ENCODE data around the gene SHISA3.
"Not testable (repeated sequence)": the region's sequence is repeated elsewhere in the genome, so short reads cannot be mapped to it uniquely, and the experiment has no call there.

SHISA3 gene

DNA sequence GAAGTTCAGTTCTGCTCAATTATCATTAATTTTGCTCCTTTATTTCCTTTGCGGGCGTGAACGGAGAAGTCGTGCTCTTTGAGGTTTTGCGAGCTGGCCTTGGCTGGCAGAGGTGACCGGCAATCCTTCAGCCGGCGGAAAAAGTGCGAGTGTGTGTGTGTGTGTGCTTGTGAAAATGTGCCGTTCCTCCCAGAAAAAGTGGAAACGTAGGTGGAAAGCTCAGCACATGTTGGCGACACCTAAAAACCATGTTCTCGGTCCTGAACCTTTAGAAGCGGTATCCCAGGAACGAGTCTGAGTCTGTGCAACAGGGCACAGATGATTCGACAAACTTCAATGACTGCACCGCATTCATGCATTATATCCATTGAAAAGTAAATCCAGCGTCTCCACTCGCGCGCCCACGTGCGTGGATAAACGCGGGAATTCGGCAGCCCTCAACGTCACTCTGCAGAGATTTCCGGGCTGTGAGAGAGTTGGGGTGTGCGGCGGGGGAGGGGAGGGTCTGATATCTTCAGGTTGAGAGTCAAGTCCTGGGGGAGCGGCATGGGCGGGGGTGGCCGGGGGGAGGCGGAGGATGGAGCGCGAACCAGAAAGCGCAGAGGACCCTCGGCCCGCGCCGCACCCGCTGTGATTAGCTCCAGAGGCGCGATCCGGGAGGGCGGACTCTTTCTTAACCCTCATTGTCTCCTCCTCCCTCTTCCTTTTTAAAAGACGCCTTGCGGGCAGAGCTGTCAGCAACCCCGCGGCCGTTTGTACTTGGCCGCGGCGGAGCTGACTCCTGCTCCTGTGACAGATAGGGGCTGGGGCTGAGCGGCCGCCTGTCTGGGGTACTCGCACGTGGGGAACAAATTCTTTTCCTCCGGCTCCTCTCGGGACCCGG, at the start of gene SHISA3:
Gene SHISA3, plus strand, starts transcription at position 737 of the 883 bp plus-strand sequence. CDS start 569 bp downstream, outside the sequence.
- DNase-seq = peak; percentile 51

GRCh38 chr4:42348247-42348646, 49.0 kb upstream of the SHISA3 start:
- DNase-seq = no peak

DNA sequence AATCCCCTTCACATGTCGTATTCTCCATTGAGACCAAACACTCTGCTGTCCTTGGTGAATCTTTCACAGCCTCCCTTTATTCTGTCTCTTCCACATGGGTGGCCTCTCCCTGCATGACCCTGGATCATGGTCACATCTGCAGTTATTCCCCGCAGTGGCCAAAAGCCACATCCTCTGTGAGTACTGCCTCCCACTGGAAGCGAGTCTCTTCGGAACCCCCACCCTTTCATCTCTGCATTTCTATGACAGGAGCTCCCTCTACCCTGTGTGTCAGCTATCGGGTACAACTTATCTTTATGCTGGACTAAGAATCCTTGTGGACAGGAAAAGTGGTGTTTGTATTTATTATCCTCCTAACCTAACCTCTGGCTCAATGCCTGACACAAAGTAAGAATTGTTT, 48.6 kb upstream of the SHISA3 start:
- no peak for DNase-seq

- DNase-seq = no peak
These were observed 46.6 kb upstream of the SHISA3 start for GRCh38 chr4:42350611-42351182.

DNA sequence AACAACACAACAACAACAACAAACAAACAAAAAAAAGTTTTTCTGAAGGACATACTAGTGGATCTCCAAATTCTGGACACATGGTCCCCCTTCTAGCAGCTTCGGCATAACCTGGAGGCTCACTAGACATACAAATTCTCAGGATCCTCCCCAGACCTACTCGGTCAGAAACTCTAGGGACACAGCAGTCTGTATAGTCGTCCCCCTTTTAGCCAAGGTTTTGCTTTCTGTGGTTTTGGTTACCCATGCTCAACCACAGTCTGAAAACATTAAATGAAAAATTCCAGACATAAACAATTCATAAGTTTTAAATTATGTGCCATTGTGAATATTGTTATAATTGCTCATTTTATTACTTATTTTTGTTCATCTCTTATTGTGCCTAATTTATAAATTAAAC, 45.2 kb upstream of the SHISA3 start:
- no peak for DNase-seq

DNA sequence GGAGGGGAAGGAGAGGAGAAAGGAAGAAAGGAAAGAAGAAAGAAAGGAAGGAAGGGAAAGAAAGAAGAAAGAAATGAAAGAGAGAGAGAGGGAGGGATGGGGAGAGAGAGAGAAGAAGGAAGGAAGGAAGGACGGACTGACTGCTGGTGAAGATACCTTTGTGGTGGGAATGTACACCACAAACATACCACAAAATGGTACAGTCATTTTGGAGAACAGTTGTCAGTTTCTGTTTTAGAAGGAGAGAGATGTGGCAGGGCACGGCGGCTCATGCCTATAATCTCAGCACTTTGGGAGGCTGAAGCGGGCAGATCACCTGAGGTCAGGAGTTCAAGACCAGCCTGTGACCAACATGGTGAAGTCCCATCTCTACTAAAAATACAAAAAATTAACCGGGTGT, 40.0 kb upstream of the SHISA3 start:
- DNase-seq = no peak

GRCh38 chr4:42359711-42360110, 37.6 kb upstream of the SHISA3 start:
- no peak for DNase-seq

DNA sequence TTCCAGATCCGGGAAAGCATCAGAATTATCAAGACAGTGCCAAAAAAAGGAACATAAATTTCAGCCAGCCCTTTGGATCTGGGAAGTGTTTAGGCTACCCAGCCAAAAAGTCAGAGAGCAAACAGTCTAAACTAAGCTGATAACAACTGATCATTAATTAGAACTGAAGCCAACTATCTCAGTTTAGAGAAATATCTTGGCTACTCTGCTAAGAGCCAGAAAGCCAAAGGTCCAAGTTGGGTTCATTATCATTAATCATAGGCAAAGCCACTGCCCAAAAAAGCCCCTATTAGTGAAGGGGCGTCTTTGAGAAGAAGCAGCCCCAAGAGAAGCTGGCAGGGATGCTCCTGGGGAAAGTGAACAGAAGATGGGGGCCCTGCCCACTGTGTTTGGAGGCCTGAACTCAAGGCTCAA, 37.0 kb upstream of the SHISA3 start:
- no peak for DNase-seq

DNA sequence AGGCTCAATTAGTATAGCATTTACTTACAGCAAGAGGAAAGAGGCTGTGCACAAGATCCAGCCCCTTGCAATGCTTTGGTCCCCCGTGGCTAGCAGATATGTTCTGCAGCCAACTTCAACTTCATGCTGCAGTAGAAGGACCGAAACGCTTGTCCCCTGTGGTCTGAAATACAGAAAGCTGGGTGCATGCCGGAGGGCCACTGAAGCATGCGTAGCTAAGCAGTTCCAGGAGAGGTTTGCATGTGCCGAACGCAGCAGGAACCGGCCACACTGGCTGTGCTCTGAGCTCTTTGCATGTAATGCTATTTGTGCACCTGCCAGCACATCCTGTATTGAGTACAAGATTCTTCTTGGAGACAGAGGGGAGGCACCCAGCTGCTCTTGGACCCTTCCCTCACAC, 35.8 kb upstream of the SHISA3 start:
- no peak for DNase-seq

DNA sequence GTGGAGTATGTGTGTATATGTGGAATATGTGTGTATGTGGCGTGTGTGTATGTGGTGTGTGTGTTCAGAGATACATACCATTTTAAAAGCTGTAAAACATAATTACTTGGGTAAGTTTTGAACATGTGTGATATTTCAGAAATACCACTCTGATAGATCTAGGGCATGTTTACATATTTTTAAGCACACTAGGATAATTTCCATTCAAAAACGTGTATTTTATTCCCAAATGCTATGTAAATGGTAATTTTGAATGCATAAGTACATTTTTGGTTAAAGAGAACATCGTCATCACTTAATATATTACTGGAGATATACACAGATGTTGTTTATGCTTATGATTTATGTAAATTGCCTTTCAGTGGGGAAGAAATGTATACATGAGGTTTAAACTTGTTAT, 34.7 kb upstream of the SHISA3 start:
- DNase-seq = no peak

DNA sequence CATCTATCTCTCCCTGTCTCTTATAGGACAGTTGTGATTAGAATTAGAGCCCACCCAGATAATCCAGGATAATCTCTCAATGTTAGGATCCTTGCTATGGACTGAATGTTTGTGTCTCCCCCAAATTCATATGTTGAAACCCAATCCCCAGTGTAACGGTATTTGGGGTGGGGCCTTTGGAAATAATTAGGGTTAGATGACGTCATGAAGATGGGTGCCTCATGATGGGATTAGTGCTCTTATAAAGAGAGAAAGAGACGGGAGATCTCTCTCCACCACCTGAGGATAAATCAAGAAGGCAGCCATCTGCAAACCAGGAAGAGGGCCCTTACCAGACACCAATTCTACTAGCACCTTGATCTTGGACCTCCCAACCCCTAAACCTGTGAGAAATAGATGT, 33.7 kb upstream of the SHISA3 start:
- no peak for DNase-seq

GRCh38 chr4:42364266-42365053, 32.8 kb upstream of the SHISA3 start:
- no peak for DNase-seq

GRCh38 chr4:42366959-42367358, 30.3 kb upstream of the SHISA3 start:
- DNase-seq = no peak

GRCh38 chr4:42369489-42369888, 27.8 kb upstream of the SHISA3 start:
- no peak for DNase-seq

- no peak for DNase-seq
These were observed 25.7 kb upstream of the SHISA3 start for GRCh38 chr4:42371305-42372252.

- not testable (repeated sequence) for DNase-seq
These were observed 25.0 kb upstream of the SHISA3 start for GRCh38 chr4:42372303-42372702.

GRCh38 chr4:42377497-42377896, 19.8 kb upstream of the SHISA3 start:
- DNase-seq = no peak

DNA sequence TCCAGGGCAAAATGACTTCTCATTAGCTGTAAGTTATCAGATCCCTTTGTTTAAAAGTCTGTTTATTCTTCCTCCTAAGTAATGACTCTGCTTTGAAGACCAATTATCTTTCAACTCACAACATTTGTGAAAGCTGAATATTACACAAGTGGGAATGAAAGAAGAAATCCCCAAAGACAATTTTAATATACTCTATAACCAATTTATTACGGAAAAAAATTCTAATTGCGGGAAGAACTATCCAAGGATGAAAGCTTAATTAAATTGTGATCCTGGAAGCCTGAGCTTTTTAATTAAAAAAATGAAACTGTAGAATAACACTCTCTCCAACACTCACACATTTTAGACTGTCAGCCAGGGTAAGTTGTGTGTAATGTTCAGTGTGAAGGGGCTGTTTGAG, 15.6 kb upstream of the SHISA3 start:
- no peak for DNase-seq

GRCh38 chr4:42385516-42385915, 11.8 kb upstream of the SHISA3 start:
- no peak for DNase-seq

GRCh38 chr4:42390622-42391354, 6.5 kb upstream of the SHISA3 start:
- no peak for DNase-seq

DNA sequence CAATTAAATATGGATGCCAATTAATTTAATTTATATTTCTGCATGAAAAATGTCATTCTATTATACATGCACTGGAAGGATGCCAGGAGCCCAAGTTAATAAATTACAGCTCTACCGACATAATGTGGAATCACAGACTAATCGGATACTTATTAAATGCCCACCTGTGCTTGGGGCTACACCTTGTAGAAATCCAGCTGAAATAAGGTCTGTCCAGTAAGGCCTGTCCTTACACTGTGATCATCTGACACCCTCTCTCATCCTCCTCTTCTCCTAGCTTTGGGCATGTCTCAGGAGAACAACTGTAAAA, 6.0 kb upstream of the SHISA3 start:
- DNase-seq = no peak

GRCh38 chr4:42391981-42392380, 5.3 kb upstream of the SHISA3 start:
- DNase-seq = no peak
